GM12892 (cell line): ENCODE data around the gene RASGRP4.

Experiments
- POLR2A ChIP-seq: IDR thresholded peaks from 2 replicates; pipeline ENCODE4 v1.6.1; 2011; ENCODE audit warnings: low read depth, low read length, control low read depth
- POLR2AphosphoS5 ChIP-seq: IDR thresholded peaks from 2 replicates; pipeline ENCODE4 v1.6.1; 2011; ENCODE audit warnings: low read depth, low read length, control low read depth
- TAF1 ChIP-seq: IDR thresholded peaks from 2 replicates; pipeline ENCODE4 v1.6.1; 2011; ENCODE audit warnings: low read depth, mild to moderate bottlenecking, control low read depth, low read length, borderline replicate concordance

DNA sequence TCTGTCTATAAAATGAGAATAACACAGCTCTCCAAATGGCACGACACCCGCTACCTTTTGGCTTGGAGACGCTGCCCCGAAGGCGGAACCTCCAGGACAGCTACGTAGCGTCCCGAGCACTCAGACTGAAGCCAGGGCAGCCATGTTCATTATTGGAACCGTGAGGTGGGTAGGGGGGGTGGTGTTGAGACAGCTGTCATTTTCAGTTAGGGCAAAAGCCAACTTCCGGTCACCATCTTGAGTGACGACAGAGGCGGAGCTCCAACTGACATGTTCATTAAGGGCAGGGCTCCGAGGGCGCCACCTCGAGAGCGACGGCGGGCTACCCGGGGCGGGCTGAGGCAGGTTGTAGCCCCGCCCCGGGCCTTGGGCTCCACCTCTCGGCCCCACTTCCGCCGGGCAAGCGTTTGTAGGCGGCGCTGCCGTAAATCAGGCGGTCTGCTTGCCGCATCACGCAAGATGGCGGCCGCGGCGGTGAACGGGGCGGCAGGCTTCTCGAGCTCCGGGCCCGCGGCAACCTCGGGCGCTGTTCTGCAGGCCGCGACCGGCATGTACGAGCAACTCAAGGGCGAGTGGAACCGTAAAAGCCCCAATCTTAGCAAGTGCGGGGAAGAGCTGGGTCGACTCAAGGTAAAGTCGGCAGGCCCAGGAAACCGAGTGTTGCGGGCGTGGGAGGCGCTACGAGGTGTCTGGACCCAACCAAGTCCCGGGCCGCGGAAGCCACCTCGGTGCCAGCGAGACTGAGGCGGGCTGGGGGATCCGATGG, 51.5 kb downstream of the RASGRP4 start, which contains the start of gene PSMD8:
- TF ChIP-seq TAF1 = peak; percentile 98
- peak; percentile 98 for TF ChIP-seq POLR2A
- TF ChIP-seq POLR2AphosphoS5 = peak; percentile 92
